Esophagus muscularis mucosa (tissue), 4 donors: ENCODE data around the gene WWOX. TPM values are rescaled to one million over a fixed set of nuclear protein-coding genes. Genes with fewer than 3 reads are reported as not detected.

ENCODE experiments used
- DNase-seq: peaks from one replicate; pipeline ENCODE4 v3.0.0-alpha.2; 2017; ENCODE audit errors: extremely low spot score
- H3K27ac ChIP-seq, 4 donors: fragments of 200-600 bp; sonication (generic); replicated peaks in 1 of 4; 1 replicate in 3 of 4; 2 replicates in 1 of 4; pipeline ENCODE4 v1.5.1; 2016 to 2019; ENCODE audit warnings: mild to moderate bottlenecking in 1 of 4
- H3K27me3 ChIP-seq, 4 donors: fragments of 200-600 bp; sonication (generic); one replicate each; pipeline versions ENCODE4 v1.5.1 to v1.6.0; 2016 to 2019
- H3K36me3 ChIP-seq, 4 donors: fragments of 200-600 bp; sonication (generic); one replicate each; pipeline ENCODE4 v1.5.1; 2016 to 2019
- H3K4me1 ChIP-seq, 4 donors: fragments of 200-600 bp; sonication (generic); one replicate each; pipeline ENCODE4 v1.5.1; 2016 to 2019
- H3K4me3 ChIP-seq, 4 donors: fragments of 200-600 bp; sonication (generic); 1 replicate in 2 of 4; 2 replicates in 2 of 4; pipeline ENCODE4 v1.5.1; 2016 to 2019; ENCODE audit warnings: mild to moderate bottlenecking in 4 of 4, moderate library complexity in 1 of 4
- H3K9me3 ChIP-seq, 4 donors: fragments of 200-600 bp; sonication (generic); 1 replicate in 3 of 4; 2 replicates in 1 of 4; pipeline ENCODE4 v1.5.1; 2016 to 2019
- CTCF ChIP-seq, 3 experiments: fragments of 200-600 bp in 2 of 3; fragments of 450-650 bp in 1 of 3; sonication (generic) in 2 of 3; IDR thresholded peaks; one replicate each; pipeline ENCODE4 v1.5.1; 2017 to 2019; ENCODE audit warnings: antibody characterized with exemption in 3 of 3, mild to moderate bottlenecking in 2 of 3, moderate library complexity in 1 of 3
- EP300 ChIP-seq: sonication (generic); formaldehyde crosslinking; IDR thresholded peaks from one replicate; pipeline ENCODE4 v1.6.1; 2017; ENCODE audit warnings: antibody characterized with exemption
- POLR2A ChIP-seq: fragments of 450-650 bp; IDR thresholded peaks from one replicate; pipeline ENCODE4 v1.6.1; 2017; ENCODE audit warnings: antibody characterized with exemption, moderate library complexity, mild to moderate bottlenecking, low read depth
- POLR2AphosphoS5 ChIP-seq, 2 donors: sonication (generic); formaldehyde crosslinking; IDR thresholded peaks; one replicate each; pipeline ENCODE4 v1.6.1; 2017; ENCODE audit warnings: antibody characterized with exemption in 2 of 2
- WGBS: methylation state at CpG from one replicate; pipeline ENCODE4 v1.1.5; 2018; 5-methylcytosine and 5-hydroxymethylcytosine counted together
- intact Hi-C: fragments of 100-400 bp; cut with DNase I; formaldehyde crosslinking; loops from one replicate; pipeline ENCODE4 v1.15.1; 2023
- total RNA-seq, 4 donors: library from RNA; depleted of rRNA; stranded (reverse); fragments of >200 nt; gene quantifications; one replicate each; pipeline versions ENCODE4 v1.1.0 to v1.2.1, GENCODE V29; 2016

Gene WWOX
- total RNA-seq, 4 donors from 2014 or later, result 14.4 to 27.8 (median 15.4) TPM

- no peaks in the 10 kb centered on the region for H3K9me3 ChIP-seq
- no peaks in the 10 kb centered on the region for H3K36me3 ChIP-seq
- no peak overlapping the region for H3K4me3 ChIP-seq
- peak; percentile 93 for DNase-seq
- peak overlapping the region in 3 of 4 donors; percentile 24 to 68 (median 28) for H3K27ac ChIP-seq
- no peaks in the 10 kb centered on the region for H3K27me3 ChIP-seq
- peaks cover 0 to 5% (median 2%) of the 10 kb centered on the region in 4 donors for H3K4me1 ChIP-seq
- intact Hi-C loops, result no loop called here
- 82% methylated on average over 6 of the region's 8 CpGs for WGBS
- TF ChIP-seq POLR2AphosphoS5 (IDR thresholded peaks at IDR 0.05) (peak in 1 of 2 donors; percentile 53), POLR2A (no peak)
These were observed 584.7 kb downstream of the WWOX start for GRCh38 chr16:78684030-78684611.

- peak overlapping the region in 3 of 4 donors; percentile 24 to 68 (median 28) for H3K27ac ChIP-seq
- 71% methylated on average over 5 of the region's 5 CpGs for WGBS
- H3K36me3 ChIP-seq, result no peaks in the 10 kb centered on the region
- H3K27me3 ChIP-seq, result no peaks in the 10 kb centered on the region
- TF ChIP-seq POLR2AphosphoS5 (IDR thresholded peaks at IDR 0.05) (no peak), POLR2A (no peak), EP300 (no peak), CTCF (IDR thresholded peaks at IDR 0.05) (no peak)
- H3K4me3 ChIP-seq, result no peak overlapping the region
- no peaks in the 10 kb centered on the region for H3K9me3 ChIP-seq
- DNase-seq, result no peak
- peaks cover 0 to 5% (median 2%) of the 10 kb centered on the region in 4 donors for H3K4me1 ChIP-seq
- intact Hi-C loops, result no loop called here
These were observed 585.4 kb downstream of the WWOX start for GRCh38 chr16:78684655-78685375.

GRCh38 chr16:78686601-78687000 lies 587.1 kb downstream of the WWOX start:
- no peak overlapping the region for H3K4me3 ChIP-seq
- TF ChIP-seq EP300 (no peak), POLR2A (no peak), CTCF (IDR thresholded peaks at IDR 0.05) (no peak), POLR2AphosphoS5 (IDR thresholded peaks at IDR 0.05) (no peak)
- intact Hi-C loops, result no loop called here
- H3K36me3 ChIP-seq, result no peaks in the 10 kb centered on the region
- no peaks in the 10 kb centered on the region for H3K9me3 ChIP-seq
- H3K27me3 ChIP-seq, result no peaks in the 10 kb centered on the region
- DNase-seq, result no peak
- H3K27ac ChIP-seq, result no peak overlapping the region
- WGBS, result 78% methylated on average over 5 of the region's 5 CpGs
- H3K4me1 ChIP-seq, result peaks cover 0 to 5% (median 2%) of the 10 kb centered on the region in 4 donors

GRCh38 chr16:78689028-78689427 lies 589.6 kb downstream of the WWOX start:
- H3K27me3 ChIP-seq, result no peaks in the 10 kb centered on the region
- no peak overlapping the region for H3K27ac ChIP-seq
- 49% methylated on average over 2 of the region's 2 CpGs for WGBS
- no peak overlapping the region for H3K4me3 ChIP-seq
- H3K4me1 ChIP-seq, result peaks cover 0 to 5% (median 0%) of the 10 kb centered on the region in 4 donors
- TF ChIP-seq CTCF (IDR thresholded peaks at IDR 0.05), result no peak
- no peak for TF ChIP-seq POLR2A
- TF ChIP-seq EP300, result no peak
- no peak for TF ChIP-seq POLR2AphosphoS5 (IDR thresholded peaks at IDR 0.05)
- DNase-seq, result no peak
- H3K36me3 ChIP-seq, result no peaks in the 10 kb centered on the region
- H3K9me3 ChIP-seq, result no peaks in the 10 kb centered on the region
- intact Hi-C loops, result no loop called here

GRCh38 chr16:78689536-78689935 lies 590.1 kb downstream of the WWOX start:
- Histone ChIP-seq H3K4me3 (no peak overlapping the region), H3K36me3 (no peaks in the 10 kb centered on the region), H3K9me3 (no peaks in the 10 kb centered on the region), H3K27ac (no peak overlapping the region), H3K27me3 (no peaks in the 10 kb centered on the region), H3K4me1 (peaks cover 0 to 3% (median 0%) of the 10 kb centered on the region in 4 donors)
- no peak for TF ChIP-seq POLR2A
- no peak for TF ChIP-seq CTCF (IDR thresholded peaks at IDR 0.05)
- no peak for TF ChIP-seq EP300
- TF ChIP-seq POLR2AphosphoS5 (IDR thresholded peaks at IDR 0.05), result no peak
- intact Hi-C loops, result no loop called here
- DNase-seq, result no peak
